GM19397 (cell line): Measurements from ENCODE around the gene BNC1.

Experiments used
- ATAC-seq: cut with Tn5 transposase; IDR thresholded peaks from one replicate; pipeline ENCODE4 v1.9.1; 2021; ENCODE audit warnings: mild to moderate bottlenecking, moderate library complexity; ENCODE audit not compliant: unreplicated experiment

Gene BNC1

DNA sequence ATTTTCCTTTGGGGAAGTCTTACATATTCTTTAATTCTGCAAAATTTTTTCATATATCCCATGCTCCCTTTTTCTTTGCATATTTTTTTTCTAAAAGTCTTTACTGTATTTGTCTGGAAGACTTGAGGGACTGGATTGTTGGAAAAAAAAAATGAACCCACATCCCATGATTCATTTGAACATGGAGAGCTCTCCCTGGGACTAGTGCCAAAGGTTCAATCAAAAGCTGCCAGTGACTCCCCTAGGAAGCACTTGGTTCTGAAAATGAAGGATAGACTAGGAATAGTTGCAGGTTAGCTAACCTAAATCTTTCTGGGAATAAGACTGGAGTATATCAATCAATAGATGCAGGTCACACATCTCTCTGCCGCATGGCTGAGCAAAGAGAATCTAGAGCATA lies 16.4 kb upstream of the BNC1 start:
- no peak for ATAC-seq

DNA sequence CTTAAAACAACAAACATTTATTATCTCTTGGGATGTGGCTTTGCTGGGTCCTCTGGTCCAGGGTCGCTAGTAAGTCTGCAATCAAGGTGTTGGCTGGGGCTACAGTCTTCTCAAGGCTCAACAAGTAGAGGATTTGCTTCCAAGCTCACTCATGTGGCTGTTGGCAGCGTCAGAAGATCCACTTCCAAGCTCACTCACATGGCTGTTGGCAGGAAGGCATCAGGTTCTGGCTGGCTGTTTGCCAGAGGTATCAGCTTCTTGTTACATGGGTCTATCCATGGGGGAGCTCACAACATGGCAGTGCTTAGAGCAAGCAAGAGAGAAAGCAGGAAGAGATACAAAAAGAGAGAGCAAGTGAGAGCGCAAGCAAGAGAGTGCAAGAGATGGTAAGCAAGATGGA lies 15.0 kb upstream of the BNC1 start:
- no peak for ATAC-seq

DNA sequence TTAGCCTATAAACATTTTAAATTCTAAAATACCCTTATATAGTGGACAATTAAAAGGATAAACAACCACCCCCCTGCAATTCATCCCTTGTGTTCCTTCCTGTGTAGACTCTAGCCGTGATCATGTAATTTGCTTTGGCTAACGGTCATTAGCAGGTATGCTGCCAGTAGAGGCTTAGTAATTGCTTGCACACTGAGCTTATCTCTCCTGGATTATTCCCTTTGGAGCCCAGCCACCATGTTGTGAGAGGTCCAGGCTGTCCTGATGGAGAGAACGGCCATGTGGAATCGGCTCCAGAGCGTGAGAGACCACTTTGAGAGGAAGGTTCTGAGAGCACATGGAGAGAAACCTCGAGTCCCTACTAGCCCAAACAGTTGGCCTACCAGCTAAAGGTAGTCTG lies 11.0 kb upstream of the BNC1 start:
- ATAC-seq, result no peak

DNA sequence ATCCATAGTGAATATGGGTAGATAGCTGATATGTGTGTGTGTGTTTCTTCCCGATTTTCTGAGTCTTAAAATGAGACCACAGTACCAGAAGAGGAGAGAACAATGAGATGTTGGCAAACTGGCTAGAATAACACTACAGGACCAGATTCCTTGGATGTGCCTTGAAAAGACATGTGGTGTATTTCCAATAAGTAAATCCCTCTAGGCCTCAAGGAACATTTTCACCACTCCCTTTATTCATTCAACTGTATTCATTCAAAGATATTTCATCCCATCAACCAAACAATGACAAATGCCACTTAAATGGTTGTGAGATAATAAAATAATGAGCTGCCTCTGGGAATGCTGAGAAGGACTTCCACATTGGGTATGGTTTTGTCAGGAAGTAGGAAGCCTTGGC lies 8.7 kb upstream of the BNC1 start:
- no peak for ATAC-seq

DNA sequence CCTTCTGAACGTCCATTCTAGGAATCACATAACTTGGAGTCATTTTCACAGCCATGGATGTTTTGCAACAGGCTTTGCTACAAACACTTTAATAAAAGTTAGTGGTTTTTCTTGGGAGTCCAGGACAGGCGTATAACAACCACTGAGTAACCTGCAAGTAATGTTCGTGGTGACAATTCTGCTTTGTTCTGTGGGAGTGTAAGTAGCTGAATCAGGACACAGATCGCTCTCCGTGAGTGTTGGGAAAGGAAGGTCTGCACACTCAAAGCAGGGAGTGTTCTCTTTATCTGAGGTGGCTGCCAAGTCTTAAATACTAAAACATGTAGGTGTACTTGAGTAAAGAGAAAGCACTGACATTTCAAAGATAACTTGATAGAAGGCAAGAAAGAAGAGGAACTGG lies 7.9 kb upstream of the BNC1 start:
- ATAC-seq, result no peak

DNA sequence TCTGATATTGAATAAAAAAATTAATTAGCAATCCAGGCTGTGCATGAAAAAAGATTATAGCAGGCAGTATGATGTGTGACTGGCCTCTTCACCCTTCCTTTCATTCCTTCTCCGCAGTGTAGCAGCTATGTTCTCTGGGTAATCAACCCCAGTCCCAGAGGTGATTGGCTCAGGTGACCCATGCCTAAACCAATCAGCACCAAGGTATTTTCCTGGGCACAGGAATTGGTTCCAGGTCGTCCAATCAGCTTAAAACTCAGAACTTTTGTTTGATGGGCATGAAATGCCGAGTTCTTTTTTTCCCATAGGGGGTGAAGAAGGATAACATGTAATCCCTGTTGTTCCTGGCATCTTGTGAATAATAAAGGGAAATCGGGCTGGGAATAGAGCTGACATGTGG lies 5.8 kb upstream of the BNC1 start:
- ATAC-seq, result no peak

DNA sequence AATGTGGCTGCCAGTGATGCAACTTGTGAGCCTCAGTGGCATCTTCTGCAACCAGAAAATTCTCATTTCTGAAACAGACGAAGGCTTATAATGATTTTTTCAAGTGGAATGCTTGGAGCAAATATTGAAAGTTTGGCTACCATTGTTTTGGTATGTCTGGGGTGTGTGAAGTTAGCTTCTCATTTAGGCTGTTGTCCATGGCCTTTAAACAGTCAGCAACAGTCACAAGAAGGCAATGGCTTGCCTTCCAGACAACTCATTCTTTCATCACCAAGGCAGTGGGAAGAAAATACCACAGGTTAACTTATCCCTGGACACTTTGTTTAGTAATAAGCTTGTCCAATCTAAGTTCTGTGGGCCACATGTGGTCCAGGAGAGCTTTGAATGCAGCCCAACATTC lies 4.7 kb upstream of the BNC1 start:
- ATAC-seq, result no peak

DNA sequence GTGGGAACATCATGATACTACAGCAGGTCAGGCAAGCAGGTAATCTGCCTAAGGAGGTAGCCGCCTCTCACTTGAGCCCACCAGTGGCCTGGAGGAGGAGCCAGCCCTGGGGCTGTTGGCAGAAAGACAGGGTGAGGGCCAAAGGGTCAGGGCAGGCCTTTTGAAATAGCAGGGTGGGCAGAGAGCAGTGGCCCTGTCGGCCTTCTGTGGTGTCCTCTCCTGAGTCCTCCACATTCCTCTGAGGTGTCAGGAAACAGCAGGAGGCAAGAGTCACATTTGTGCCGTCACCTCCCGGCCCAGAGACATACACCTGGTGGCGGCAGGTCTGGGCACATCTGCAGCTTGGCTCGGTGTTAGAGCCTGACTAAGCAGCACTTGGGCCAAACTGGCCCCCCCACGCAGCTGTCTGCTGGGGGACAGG lies 3.9 kb upstream of the BNC1 start:
- no peak for ATAC-seq

DNA sequence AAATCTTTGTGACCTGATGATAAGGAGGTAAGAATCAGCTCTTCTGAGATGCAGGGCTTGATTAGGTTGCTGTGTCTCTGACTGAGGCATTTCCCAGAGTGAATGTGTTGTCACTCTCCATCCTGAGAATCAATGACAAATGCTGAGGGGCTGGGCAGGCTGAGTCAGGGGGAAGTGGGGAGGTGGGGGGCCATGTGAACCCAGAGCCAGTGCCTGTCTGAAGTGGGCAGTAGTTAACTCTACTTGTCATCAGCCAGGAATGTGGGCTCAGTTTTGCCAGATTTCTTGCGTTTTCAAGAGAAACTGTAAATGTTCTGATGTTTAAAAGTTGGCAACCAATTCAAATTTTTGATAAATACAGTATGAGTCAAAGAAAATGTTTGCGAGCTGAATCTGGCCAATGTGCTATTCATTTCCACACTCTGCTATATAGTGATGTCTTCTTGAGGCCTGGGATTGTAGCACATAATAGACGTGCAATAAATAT lies 3.1 kb upstream of the BNC1 start:
- no peak for ATAC-seq

DNA sequence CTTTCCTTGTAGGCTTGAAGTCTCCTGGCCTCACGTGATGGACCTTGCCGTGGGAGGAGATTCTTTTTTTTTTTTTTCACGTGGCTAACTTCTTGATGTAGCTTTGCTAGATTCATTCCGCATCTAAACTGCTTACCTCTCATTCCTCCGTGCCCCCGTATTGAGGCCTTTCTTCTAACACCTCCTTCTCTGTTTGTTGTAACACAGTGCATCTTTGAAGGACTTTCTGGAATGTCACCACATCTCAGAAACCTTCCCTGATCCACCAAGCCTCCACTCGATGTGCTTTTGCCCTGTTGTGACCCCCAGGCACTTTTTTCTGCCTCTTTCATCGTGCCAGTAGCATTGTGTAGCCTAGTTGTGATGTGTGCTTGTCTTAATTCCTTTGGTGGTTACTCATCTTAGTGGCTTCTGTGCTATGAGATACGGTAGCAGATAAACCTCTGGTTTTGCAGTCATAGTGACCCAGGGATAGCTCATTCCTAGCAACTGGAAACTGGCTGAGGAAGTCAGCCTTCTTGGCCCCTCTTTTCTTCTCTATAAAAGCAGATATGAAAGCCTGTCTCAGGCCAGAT lies 1.6 kb upstream of the BNC1 start:
- no peak for ATAC-seq

DNA sequence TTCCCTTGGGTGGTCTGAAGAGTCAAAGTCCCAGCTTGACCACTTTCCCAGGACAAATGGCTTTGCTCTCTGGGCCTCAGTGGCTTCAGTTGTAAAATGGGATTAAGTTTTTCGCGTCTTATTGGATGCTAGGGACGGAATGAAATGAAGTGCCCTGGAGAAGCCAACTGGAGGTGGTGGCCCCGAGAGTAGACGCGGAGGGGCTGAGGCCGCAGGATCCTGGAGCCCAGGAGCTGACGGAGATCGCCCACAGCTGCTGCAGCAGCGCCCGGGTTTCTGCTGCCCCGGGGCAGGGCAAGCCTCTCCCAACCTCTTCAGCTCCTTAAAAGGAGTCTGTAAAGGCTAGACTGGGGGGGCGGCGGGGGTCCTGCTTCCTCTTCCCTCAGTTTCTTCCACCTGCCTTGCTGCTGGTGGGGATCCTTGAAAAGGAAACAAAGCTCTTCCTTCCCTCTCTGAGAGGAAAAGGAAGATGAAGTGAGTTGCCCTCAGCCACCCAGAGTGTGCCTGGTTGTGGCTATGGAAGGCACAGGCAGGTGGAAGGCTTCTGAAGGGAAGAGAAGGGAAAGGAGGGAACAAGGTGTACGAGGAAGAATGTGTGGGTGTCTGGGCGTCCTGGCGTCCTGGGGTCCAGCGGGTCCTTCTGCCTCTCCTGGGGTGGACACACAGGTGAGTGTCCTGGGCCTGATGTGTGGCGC lies 967 bp upstream of the BNC1 start:
- ATAC-seq, result no peak

DNA sequence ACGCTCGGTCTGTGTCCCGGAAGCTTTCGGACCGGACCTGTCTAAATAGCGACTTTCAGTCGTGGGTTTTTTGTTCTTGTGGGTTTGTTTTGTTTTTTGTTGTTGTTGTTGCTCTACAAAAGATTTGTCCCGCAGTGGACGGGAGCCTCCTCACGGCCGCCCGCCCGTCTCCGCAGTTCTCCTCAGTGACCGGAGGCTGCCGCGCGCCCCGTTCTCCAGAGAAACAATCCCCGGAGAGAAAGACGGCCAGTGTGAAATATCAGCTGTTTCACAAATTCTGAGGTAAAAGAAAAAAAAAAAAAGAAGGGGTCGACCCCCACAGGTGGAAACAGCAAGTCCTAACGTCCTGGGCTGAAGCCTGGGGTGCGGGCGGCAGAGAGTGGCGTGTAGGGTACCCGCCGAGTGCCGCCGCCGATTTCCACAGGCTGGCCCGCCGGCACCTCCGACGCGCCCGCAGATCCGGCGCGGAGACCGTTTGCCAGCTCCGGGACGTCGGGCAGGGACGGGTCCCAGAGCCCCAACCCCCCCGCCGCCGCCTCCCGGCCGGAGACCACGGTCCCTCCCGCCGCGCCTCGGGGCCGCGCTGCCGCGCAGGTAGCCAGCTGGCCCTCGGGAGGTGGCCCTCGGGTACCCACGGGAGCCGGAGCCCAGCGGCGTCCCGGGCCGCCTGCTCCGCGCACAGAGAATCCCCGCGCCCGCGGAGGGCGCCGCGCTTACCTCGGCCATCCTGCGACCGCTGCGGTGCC lies 478 bp downstream of the BNC1 start:
- ATAC-seq, result no peak

DNA sequence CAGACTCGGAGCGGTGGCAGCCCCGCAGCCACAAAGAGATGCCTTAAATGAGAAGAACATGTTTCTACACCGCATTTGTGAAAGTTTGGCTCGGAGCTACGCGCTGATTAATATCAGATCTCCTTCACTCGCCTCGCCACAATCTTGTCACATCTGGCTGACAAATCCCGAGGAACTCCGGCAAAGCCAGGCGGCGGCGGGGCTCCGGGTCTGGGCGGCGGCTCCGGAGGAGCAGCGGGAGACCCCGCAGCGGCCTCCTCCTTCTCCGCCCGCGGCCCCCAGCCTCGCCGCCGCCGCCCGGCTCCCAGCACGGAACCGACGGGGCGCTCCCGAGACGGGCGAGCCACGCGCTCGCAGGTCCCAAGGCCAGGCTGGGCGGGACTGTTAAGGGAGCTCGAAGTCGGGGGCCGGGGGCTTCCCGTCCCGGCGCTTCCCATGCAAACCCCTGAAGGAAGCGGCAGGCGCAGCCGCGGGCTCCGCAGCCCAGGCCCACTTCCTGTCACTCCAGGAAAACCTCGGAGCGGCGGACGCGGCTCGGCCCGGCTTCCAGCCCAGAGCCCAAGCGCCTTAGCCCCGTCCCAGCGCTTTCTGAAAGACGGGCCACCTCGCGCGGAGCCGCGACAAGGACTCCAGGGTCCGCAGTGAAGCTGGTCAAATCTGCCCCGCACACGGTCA lies 1.2 kb downstream of the BNC1 start:
- no peak for ATAC-seq

DNA sequence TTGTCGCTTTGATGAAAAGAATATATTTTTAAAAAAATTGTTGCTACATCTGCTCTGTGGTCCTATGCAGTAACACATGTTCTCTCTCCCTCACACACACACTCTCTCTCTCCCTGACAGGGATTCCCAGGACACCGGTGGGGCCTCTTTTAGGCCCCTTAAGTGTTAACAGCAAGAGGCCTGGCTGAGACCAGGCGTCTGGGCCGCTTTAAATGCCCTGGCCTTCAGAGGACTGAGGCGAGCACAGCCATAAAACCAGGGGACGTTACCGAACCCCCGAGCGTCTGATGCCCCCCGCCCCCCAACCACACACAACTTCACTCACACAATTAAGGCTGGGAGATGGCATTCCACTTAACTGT lies 1.7 kb downstream of the BNC1 start:
- ATAC-seq, result no peak

DNA sequence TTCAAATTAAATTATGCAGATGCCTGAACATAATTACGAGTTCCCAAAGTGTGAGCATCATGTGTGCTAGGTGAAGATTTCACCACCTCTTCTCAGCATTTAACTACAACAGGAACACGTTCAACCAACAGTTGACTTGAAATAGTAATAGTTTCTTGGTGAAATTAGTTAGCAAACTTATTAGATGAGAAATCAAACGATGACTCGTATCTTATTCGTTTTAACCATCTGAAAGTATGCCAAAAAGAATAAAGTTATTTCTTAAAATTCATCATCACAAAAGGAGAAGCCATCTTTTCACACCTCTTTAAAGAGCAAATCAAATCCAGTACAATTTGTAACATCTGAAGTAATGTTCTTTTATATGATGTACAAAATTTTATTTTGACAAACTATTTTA lies 2.3 kb downstream of the BNC1 start:
- no peak for ATAC-seq

DNA sequence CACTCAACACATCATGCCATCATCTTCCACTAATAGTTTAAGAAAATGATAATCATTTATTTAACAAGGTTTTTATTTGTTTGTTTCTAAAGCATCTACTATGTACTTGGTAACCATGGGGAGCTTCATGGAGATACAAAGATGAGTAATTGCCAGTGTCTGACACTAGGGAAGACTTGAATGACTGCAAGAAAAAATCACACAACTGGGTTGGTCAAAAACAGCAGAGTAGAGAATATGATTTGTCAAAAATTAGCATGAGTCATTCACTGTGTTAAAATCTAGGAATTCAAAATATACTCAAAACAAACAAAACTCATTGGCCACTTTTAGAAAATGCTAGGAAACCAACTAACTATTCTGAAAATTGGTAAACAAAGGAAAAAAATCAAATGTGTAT lies 6.3 kb downstream of the BNC1 start:
- no peak for ATAC-seq

DNA sequence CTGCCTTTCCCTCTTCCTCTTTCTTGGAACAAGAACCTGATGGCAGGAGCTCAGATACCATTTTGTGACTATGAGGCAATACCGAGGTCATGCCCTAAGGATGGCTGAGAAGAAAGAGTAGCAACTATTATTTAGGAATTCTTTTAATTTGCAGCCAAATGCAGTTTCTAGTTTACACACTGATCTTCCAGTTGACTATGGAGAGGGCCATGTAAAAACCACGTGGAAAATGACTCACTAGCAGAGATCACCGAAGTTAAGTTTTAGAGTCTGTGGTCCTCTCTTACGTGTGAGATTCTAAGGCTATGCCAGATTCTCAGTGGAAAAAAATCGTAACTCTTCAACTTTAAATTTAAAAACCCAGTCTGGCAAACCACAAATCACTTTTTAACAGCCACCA lies 7.8 kb downstream of the BNC1 start:
- no peak for ATAC-seq

DNA sequence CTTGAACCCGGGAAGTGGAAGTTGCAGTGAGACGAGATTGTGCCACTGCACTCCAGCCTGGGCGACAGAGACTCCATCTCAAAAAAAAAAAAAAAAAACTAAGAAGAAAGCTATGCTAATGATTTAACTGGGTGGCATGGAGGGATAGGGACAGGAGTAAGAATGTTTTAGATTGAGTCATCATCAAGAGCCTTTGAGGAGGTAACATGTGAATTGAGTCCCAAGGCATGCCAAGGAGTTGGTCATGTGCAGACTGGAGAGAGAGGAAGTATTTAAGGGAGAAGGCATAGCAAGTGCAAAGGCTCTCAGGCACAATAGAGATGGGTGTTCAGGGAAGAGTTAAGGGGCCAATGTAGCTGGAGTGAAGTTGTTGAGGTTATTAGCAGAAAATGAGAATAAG lies 9.1 kb downstream of the BNC1 start:
- ATAC-seq, result no peak

DNA sequence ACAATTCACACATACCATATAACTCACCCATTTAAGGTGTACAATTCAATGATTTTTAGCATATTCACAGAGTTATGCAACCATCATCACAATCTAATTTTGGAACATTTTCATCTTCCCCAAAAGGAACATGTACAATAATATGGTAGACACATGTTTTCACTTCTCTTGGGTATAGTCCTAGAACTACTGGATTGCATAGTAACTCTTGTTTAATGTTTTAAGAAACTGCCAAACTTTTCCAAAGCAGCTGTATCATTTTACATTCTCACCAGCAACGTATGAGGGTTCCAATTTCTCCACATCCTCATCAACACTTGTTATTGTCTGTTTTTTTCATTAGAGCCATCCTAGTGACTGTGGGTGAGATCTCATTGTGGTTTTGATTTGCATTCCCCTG lies 14.3 kb downstream of the BNC1 start:
- no peak for ATAC-seq

DNA sequence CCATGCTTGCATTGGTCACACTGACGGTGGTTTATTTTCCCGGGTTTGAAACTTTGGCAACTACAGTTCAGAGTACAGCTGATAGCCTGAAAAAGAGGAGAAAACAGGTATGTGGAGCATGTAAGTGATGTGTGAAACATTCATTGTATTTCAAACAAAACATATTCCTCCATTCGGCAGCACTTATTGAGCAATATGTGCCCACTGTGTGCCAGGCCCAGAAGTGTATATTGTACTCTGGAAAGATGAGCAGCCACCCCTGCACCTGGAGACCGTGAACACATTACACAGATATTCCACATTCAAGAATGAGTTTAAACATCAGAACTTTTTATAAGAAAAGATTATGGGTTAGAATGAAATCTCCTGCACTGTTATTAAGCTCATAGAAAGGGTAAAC lies 16.3 kb downstream of the BNC1 start:
- no peak for ATAC-seq

DNA sequence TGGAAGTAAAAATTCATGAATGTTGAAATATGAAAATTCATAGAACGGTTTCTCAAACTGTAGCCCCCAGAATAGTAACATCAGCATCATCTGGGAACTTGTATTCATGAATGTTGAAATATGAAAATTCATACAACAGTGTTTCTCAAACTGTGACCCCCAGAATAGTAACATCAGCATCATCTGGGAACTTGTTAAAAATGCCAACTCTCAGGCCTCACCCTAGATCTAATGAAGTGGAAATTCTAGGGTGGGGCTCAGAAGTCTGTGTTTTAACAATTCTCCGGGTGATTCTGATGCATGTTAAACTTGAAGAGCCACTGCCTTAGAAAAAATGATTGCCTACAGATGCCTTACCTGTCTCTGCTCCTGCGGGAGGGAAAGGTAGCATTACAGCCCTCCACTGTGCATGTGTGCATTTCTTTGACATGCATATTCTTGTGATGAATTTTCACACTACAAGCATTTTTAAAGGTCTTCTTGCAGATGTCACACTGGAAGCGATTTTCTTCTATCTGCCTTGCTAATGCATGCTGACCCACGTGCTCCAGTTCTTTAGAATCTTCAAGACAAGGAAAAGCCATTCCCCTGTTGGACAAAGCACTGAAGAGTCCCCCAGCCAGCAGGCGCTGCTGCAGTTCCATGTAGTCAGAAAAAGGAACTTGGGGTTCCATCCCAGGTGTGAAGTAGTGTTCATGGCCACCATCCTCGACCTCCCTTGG lies 21.7 kb downstream of the BNC1 start:
- ATAC-seq, result no peak
